Smooth muscle cell (in vitro differentiated cells): Measurements from ENCODE around the gene ICAM1. TPM values are rescaled to one million over a fixed set of nuclear protein-coding genes. Genes with fewer than 3 reads are reported as not detected.

Source experiments
- DNase-seq: peaks from one replicate; lab custom pipeline; 2025; ENCODE audit not compliant: unreplicated experiment; lab: John Stamatoyannopoulos, UW
- H2AFZ ChIP-seq: fragments of 200-600 bp; sonication (generic); 2 replicates; pipeline ENCODE4 v1.6.0; 2016; ENCODE audit warnings: antibody characterized with exemption, low read depth, mild to moderate bottlenecking
- H3F3A ChIP-seq: fragments of 200-600 bp; sonication (generic); 2 replicates; pipeline ENCODE4 v1.6.0; 2017; ENCODE audit warnings: antibody characterized with exemption, low read depth
- H3K27ac ChIP-seq: fragments of 200-600 bp; sonication (generic); 2 replicates; pipeline ENCODE4 v1.5.1; 2016; ENCODE audit warnings: low read depth, mild to moderate bottlenecking
- H3K27me3 ChIP-seq: fragments of 200-600 bp; sonication (generic); 2 replicates; pipeline ENCODE4 v1.6.1; 2016; ENCODE audit warnings: low read depth, mild to moderate bottlenecking
- H3K36me3 ChIP-seq: fragments of 200-600 bp; sonication (generic); 2 replicates; pipeline ENCODE4 v1.5.1; 2016; ENCODE audit warnings: low read depth
- H3K4me1 ChIP-seq: fragments of 200-600 bp; sonication (generic); 2 replicates; pipeline ENCODE4 v1.5.1; 2016; ENCODE audit warnings: low read depth
- H3K4me2 ChIP-seq: fragments of 200-600 bp; sonication (generic); 2 replicates; pipeline ENCODE4 v1.6.0; 2016; ENCODE audit warnings: mild to moderate bottlenecking
- H3K4me3 ChIP-seq: fragments of 200-600 bp; sonication (generic); 2 replicates; pipeline ENCODE4 v1.5.1; 2016; ENCODE audit warnings: mild to moderate bottlenecking
- H3K79me2 ChIP-seq: fragments of 200-600 bp; sonication (generic); 2 replicates; pipeline ENCODE4 v1.6.0; 2016; ENCODE audit warnings: low read depth, mild to moderate bottlenecking
- H3K9ac ChIP-seq: fragments of 200-600 bp; sonication (generic); 2 replicates; pipeline ENCODE4 v1.6.0; 2016; ENCODE audit warnings: low read depth
- H3K9me3 ChIP-seq: fragments of 200-600 bp; sonication (generic); replicated peaks from 2 replicates; pipeline ENCODE4 v1.5.1; 2016; ENCODE audit warnings: low read depth
- H4K20me1 ChIP-seq: fragments of 200-600 bp; sonication (generic); 2 replicates; pipeline ENCODE4 v1.6.0; 2016; ENCODE audit warnings: low read depth
- WGBS: methylation state at CpG from one replicate; pipeline ENCODE4 v1.1.7; 2016; ENCODE audit warnings: low lambda C conversion rate; 5-methylcytosine and 5-hydroxymethylcytosine counted together
- polyA plus RNA-seq: library from polyadenylated mRNA; unstranded; fragments of >200 nt; fragmentation: Nextera tagmentation; extraction: Ambion mirVana; gene quantifications from 2 replicates; pipeline ENCODE4 v1.2.1, GENCODE V29; 2016
- total RNA-seq: library from RNA; depleted of rRNA; stranded (reverse); fragments of >200 nt; gene quantifications from 2 replicates; pipeline ENCODE4 v1.2.3, GENCODE V29; 2014
- TF ChIP-seq, protein P1 (sequence below): fragments of 200-600 bp; sonication (generic); IDR thresholded peaks from 2 replicates; pipeline ENCODE4 v1.5.1; 2017; ENCODE audit warnings: borderline replicate concordance, mild to moderate bottlenecking, antibody characterized with exemption; ENCODE audit not compliant: insufficient read depth, poor library complexity, severe bottlenecking

The ICAM1 gene
- total and polyA plus RNA-seq, 2 experiments from 2014 or later = 4.6 to 9.2 TPM

DNA sequence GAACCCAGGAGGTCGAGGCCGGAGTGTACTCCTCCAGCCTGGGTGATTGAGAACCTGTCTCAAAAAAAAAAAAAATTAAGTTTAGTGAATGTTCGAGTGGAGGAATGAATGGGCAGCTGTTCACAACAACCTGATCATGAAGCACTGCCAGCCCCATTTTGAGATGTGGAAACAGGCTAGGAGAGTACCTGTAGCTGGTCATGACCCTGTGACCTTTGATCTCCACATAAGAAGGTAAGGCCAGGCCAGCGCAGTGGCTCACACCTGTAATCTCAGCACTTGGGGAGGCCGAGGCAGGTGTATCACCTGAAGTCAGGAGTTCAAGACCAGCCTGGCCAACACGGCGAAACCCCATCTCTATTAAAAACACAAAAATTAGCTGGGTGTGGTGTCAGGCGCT lies 54.8 kb downstream of the ICAM1 start:
- Histone ChIP-seq H3K4me3 (no peak overlapping the region), H3K27me3 (no peaks in the 10 kb centered on the region), H3K4me1 (no peaks in the 10 kb centered on the region), H4K20me1 (peaks cover 45% of the 10 kb centered on the region), H3K4me2 (no peak overlapping the region), H3K79me2 (peaks cover 5% of the 10 kb centered on the region), H3K36me3 (no peaks in the 10 kb centered on the region), H3K9me3 (no peaks in the 10 kb centered on the region), H3F3A (no peaks in the 10 kb centered on the region), H2AFZ (no peak overlapping the region), H3K9ac (no peak overlapping the region), H3K27ac (no peak overlapping the region)
- no peak for DNase-seq
- WGBS = 95% methylated on average over 8 of the region's 8 CpGs
- TF ChIP-seq, protein P1, sequence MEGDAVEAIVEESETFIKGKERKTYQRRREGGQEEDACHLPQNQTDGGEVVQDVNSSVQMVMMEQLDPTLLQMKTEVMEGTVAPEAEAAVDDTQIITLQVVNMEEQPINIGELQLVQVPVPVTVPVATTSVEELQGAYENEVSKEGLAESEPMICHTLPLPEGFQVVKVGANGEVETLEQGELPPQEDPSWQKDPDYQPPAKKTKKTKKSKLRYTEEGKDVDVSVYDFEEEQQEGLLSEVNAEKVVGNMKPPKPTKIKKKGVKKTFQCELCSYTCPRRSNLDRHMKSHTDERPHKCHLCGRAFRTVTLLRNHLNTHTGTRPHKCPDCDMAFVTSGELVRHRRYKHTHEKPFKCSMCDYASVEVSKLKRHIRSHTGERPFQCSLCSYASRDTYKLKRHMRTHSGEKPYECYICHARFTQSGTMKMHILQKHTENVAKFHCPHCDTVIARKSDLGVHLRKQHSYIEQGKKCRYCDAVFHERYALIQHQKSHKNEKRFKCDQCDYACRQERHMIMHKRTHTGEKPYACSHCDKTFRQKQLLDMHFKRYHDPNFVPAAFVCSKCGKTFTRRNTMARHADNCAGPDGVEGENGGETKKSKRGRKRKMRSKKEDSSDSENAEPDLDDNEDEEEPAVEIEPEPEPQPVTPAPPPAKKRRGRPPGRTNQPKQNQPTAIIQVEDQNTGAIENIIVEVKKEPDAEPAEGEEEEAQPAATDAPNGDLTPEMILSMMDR = no peak

DNA sequence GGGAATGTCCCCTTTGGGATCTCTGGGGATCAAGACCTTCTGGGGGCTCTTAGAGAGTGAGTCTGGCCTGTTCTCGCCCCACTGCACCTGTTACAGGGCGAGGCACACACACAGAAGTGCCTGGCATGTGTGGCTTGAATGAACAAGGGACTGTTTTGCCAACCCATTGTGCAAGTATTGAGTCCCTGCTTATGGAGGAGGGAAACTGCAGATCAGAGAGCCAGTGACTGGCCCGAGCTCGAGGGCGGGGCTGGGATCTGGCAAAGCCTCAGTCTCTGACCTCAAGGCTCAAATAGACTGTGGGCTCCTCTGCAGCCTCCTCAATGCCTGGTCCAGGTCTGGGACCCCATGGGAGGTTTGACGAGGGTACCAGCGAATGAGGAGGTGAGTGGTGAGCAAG lies 56.9 kb downstream of the ICAM1 start:
- Histone ChIP-seq H3K27ac (no peak overlapping the region), H3K79me2 (peaks cover 22% of the 10 kb centered on the region), H3F3A (no peaks in the 10 kb centered on the region), H3K27me3 (no peaks in the 10 kb centered on the region), H3K9ac (no peak overlapping the region), H3K4me1 (peaks cover 8% of the 10 kb centered on the region), H3K4me3 (no peak overlapping the region), H3K9me3 (no peaks in the 10 kb centered on the region), H4K20me1 (peaks cover 63% of the 10 kb centered on the region), H3K36me3 (no peaks in the 10 kb centered on the region), H2AFZ (no peak overlapping the region), H3K4me2 (no peak overlapping the region)
- TF ChIP-seq, protein P1 = no peak
- no peak for DNase-seq
- WGBS = 97% methylated on average over 7 of the region's 7 CpGs

DNA sequence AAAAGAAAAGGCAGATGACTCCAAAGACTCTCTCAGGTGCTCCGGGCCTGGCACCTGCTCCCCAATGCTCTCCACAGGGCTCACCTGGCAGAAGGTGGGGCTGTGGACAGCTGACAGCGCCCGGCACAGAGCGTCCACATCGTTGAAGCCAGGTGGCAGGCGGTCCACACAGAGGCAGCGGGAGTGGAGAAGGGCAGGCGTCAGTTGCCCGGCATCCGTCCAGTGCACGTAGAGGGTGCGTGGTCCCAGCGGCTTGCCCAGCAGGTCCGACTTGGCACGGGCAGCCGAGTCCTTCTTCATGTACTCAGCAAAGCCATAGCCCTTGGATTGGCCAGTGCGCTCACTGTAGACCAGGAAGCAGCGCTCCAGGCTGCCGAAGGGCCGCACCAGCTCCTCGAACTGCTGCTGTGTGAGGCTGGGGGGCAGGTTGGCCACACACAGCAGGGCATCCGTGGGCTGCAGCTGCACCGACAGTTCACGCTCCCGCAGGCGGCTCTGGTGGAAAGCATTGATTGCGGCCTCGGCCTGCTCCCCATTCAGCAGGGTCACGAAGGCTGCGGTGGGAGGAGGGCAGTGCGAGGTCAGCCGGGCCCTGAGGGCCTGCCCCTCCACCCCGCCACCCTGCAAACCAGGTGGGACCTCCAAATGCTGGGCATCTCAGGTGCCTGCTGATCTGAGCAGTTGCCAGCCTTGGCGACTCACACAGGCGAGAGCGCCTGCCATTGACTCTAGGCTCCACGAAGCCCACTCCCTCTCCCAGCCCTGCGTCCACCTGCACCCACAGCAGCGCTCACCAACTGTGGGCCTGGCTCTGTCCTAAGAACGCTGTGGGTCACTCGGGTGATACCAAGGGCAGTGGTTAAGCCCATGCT lies 57.9 kb downstream of the ICAM1 start:
- Histone ChIP-seq H3K4me2 (no peak overlapping the region), H2AFZ (no peak overlapping the region), H3F3A (no peaks in the 10 kb centered on the region), H3K79me2 (peaks cover 26% of the 10 kb centered on the region), H3K27ac (no peak overlapping the region), H3K9me3 (no peaks in the 10 kb centered on the region), H4K20me1 (peaks cover 65% of the 10 kb centered on the region), H3K4me1 (peaks cover 8% of the 10 kb centered on the region), H3K9ac (no peak overlapping the region), H3K4me3 (no peak overlapping the region), H3K27me3 (no peaks in the 10 kb centered on the region), H3K36me3 (no peaks in the 10 kb centered on the region)
- TF ChIP-seq, protein P1 = no peak
- 98% methylated on average over 41 of the region's 41 CpGs for WGBS
- no peak for DNase-seq

DNA sequence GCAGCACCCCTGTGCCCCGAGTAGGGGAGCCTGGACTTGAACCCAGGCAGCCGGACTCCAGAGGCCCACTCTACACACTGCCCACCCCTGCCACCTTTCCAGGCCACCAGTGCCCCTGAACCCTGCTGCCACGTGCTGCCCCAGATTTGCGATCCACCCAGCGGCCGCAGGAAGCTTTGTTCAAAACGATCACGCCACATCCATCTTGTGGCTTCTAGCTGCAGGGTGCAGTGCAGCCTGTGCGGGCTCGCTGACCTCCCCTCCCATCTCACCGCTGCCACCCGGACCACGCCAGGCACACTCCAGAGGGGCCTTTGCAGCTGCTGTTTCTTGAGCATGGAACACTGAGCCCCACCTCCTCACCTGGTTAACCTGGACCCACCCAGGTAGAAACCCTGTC lies 58.6 kb downstream of the ICAM1 start:
- Histone ChIP-seq H3F3A (no peaks in the 10 kb centered on the region), H2AFZ (no peak overlapping the region), H3K27me3 (no peaks in the 10 kb centered on the region), H3K4me1 (peaks cover 8% of the 10 kb centered on the region), H3K4me2 (no peak overlapping the region), H3K9me3 (no peaks in the 10 kb centered on the region), H3K36me3 (no peaks in the 10 kb centered on the region), H4K20me1 (peaks cover 65% of the 10 kb centered on the region), H3K79me2 (peaks cover 26% of the 10 kb centered on the region), H3K9ac (no peak overlapping the region), H3K27ac (no peak overlapping the region), H3K4me3 (no peak overlapping the region)
- TF ChIP-seq, protein P1 = no peak
- 98% methylated on average over 13 of the region's 13 CpGs for WGBS
- DNase-seq = no peak
